ENCODE results near the gene ANKRD33.

ANKRD33 gene

DNA sequence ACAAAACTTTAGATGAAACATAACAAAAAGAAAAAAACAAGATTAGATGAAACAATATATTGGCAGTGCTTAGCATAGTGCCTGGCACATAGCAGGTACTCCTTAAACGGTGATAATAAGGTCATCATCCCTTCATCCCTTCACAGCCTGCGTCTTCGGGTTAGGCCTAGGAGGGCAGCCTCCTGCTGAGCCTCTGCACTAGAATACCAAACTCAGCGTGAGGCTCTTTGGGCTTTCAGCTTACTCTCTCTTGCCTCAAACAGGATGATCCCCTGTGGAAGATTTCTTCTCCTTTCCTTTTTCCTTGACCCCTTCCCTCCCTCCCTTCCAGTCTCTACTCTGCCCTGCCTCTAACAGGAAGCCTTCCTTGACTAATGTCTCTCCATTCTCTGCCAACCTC, 25.0 kb upstream of the ANKRD33 start:
- no peak for DNase-seq

- no peak for DNase-seq
Measured at GRCh38 chr12:51863363-51863932, 24.5 kb upstream of the ANKRD33 start.

GRCh38 chr12:51863933-51864832, 23.7 kb upstream of the ANKRD33 start:
- DNase-seq, result no peak

DNA sequence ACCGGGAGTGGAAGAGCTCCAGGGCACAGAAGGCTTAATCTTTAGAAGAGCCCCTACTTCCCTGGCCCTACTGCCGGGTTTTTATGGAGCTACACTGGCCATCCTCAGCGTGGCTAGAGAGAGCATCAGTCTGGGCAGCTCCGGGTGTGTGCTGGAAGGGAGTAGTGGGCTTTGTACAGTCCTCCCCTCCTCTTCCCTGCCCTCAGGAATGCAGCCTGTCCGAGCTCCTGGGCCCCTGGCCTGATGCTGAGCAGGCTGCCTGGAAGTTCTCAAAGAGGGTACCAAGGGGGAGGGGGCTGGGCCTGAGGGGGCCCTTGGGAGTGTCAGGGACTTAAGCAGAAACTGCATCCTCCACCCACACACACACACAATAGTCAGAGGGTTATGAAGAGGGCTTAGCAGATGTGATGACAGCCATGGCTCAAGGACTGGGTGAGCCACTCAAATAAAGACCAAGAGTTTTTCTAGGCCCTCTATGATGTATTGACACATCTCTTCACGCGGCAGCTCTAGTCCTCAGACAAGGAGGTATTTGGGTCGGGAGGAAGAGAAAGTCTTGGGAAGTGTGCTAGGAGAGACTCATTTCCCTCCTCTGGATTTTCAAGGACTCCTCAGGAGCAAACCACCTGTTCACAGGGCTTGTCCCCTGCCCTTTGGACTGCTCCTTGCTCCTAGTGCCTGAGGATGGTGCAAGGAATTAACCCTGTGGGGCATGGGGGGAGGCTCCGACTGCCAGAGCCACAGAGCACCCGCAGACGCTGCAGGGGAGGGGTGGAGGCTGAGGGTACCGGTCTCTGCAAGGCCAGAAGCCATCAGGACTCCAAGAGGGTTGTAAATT, 22.9 kb upstream of the ANKRD33 start:
- no peak for DNase-seq

DNA sequence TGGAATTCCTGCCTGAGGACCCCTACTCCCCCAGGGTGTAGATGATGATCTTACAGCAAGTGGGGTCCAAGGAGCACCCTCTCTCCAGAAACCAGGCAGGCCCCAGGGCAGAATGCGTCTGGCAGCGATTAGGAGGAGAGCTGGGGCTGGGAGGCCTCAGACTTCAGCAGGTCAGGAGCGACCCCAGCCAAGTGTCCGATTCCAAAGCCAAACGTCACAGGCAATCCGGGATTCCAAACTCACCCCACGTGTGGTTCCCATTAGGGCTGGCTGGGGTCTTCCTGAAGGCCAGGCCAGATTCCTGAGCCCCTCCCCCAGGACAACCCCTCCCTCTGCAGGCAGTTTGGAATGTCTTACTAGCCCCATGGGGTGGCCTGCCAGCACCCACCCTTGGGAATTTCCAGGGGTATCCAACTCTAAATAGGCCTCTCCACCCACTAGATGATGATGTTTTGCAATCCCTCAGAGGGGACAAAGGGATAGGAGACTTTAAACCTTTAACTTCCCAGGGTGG, 22.1 kb upstream of the ANKRD33 start:
- no peak for DNase-seq

- no peak for DNase-seq
Measured at GRCh38 chr12:51866324-51866723, 21.6 kb upstream of the ANKRD33 start.

DNA sequence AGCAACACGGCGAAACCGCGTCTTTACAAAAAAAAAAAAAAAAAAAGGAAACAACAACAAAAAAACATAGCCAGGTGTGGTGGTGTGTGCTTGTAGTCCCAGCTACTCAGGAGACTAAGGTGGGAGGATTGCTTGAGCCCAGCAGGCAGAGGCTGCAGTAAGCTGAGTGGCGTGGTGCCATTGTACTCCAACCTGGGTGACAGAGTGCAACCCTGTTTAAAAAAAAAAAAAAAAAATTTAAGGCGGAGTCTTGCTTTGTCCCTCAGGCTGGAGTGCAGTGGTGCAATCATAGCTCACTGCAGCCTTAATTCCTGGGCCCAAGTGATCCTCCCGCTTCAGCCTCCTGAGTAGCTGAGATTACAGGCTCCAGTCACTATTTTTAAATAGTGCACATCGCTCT, 21.1 kb upstream of the ANKRD33 start:
- DNase-seq, result no peak

DNA sequence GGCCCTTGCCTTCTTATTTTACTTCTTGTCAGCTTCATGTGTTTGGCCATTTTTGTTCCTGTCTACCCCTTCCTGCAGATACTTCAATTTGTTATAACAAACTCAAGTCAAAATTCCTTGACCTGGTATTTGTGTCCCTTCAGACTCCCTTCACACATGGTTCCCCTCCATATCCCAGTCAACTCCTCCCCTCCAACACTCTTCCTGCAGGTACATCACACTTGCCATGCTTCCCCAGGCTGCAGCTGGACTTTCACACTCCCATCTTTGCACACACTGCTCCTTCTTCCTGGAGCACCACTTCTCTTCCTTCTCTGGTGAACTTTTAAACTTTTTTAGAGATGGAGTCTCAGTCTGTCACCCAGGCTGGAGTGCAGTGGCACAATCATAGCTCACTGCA, 20.5 kb upstream of the ANKRD33 start:
- DNase-seq, result no peak

DNA sequence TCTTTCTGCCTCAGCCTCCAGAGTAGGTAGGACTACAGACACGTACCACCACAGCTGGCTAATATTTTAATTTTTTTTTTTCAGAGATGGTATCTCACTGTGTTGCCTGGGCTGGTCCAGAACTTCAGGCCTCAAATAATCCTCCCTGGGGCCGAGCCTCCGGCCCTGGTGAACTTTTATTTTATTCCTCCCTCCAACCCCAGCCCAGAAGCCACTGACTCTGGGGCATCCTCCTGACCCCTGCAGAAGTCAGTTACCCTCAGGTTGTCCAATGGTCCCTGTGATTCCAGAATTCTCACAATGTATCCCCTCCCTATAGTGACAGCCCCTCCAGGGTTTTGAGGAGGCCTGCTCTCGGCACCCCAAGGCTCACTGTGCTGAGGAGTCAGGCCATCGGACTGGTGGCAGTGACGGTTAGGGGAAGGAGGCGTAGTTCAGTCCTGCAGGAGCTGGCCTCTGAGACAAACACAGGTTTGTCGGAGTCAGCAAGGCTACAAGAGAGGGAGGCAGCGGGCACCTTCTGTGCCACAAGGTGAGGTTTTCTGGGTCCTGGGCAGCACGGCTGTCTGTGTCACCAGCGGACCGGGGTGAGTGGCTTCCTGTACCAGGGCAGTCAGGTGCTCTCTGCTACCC, 20.0 kb upstream of the ANKRD33 start:
- DNase-seq, result no peak

DNA sequence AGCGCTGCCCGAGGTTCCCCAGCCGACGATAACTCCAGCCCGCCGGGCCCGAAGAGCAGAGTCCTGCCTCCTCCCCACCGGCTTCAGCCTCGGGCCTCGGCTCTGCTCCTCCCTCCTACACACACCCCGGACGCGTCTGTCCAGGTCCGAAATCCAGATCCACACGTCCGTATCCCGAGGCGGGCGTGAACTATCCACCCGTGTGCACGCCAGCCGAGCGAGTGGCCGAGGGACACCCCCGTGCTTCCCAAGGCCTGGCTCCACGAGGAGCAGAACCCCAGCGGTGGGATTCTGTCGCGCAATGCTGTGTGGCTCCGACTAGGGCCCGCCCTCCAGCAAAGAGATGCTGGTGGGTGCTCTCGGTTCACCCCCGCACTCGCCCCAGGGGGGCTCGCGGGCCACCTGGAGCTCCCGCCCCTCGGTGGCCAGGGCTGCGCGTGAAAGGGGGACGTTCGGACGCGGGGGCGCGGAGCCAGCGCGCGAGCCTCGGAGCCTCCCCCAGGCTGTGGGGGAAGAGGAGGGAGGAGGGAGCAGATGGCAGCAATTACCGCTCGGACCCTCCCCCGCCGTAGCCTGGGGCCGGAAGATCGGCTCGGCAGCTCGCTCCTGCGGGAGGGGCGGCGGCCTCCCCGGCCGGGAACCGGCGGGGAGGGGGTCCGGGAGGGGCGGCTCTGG, 18.9 kb upstream of the ANKRD33 start:
- DNase-seq, result no peak

GRCh38 chr12:51869496-51869865, 18.4 kb upstream of the ANKRD33 start:
- DNase-seq, result no peak

DNA sequence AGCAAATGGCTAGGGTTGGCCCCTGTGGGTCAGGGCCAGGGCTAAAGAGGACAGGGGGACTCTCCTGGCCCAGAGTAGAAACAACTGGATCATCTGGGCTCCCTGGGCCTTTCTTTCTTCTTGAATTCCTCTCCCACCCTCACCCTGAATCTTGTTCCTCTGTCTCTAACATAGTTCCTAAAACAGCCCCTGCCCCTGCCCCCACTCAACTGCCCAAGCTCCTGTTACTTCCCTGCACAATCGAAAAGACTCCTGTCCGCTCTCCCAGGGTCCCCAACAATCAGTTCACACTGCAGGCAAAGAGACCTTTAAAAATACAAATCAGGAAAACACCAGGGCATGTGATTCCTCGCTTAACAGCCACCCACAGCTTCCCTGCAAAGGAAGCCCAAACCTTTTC, 18.0 kb upstream of the ANKRD33 start:
- DNase-seq, result no peak

DNA sequence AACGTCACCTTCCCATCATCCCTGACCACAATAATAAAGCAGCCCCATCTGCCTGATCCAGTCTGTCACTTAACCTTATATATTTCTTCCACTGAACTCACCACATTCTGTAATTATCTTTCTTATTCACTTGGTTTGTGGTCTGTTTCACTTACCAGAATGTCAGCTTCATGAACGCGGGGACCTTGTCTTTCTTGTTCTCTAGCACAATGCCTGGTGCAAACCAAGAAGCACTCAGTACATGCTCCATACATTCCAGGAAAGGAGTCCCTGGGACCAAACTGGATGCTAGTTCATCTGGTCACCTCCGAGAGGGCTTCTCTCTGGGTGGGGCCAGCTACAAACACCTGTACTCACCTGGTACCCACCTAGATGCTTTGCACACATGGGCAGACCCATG, 17.4 kb upstream of the ANKRD33 start:
- DNase-seq, result no peak

GRCh38 chr12:51871126-51871525, 16.8 kb upstream of the ANKRD33 start:
- no peak for DNase-seq

DNA sequence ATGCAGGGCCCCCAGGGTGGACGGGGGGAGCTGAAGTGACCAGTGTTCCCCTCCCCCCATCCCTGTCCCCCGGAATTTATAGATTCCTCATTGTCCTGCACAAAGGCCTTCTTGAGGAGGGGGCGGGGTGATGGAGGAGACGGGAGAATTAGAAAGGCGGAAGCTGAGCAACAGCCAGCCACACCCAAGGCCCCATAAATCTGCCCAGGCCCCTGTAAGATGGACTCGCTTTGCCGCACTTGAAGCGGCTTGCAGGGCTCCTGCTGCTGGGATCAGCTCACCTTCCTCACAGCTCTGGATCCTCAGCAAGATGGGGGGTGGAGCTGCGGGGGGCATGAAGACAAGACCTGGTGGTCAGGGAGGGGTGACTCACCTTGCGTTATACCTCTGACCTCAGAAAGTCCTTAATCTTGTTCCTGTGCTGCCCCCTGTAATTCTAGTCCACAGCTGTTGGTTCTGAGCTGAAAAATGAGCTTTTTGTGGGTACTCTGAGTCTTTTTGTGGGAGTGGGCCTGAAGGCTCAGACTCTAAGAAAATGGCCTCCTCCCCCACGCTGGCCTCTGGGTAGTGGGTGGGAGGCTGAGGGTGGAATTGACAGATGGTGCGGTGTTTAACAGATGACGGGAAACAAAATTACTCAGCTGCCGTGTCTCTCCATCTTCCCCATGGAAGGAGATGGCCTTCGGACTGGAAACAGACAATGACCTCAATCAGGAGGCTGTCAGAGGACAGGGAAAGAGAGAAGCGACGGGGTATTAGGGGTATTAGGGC, 15.8 kb upstream of the ANKRD33 start:
- DNase-seq, result no peak

DNA sequence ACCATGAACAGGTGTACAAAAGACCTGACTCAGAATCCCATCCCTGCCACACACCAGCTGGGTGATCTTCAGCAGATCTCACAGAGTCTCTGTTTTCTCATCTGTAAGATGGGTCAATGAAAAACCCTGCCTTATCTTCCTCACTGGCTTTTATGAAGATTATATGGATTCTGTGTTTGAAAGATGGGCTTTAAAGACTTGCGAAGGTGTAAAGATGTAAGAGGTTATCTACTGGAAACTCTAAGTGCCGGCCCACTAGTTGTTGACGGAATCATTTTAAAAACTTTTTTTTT, 15.3 kb upstream of the ANKRD33 start:
- DNase-seq, result no peak

DNA sequence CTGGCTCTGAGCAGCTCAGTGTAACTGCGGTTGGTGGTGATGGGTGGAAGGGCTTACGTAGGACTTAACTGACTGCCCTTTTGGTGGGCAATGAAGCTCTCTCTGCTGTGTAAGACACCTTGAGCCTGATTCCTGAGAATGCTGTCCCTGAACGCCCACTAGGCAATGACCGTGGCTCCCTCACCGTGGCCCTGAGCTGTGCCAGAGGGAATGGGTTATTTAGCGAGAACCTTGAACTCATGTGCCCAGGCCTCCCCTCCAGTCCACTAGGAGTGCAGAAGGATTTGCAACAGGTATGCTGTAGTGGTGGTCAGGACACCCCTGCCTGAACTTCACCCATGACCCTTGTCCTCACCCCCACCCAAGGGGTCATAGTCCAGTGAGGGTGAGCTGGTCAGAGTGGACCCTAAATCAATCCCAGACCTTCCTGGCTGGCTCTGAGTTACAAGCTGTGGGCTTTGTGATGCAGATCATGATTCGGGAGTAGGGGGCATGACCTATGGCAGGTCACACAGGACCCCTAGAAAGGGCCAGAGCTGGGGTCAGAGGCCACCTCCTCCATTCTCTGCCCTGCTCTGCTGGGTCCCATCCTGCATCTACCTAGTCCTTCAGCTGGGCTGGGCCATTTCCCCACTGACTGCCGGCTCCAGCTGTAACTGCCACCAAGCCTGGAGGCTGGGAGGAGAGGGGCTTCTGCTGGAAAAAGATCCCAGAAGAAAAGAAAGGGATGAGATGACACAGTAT, 14.5 kb upstream of the ANKRD33 start:
- no peak for DNase-seq

- DNase-seq, result no peak
Measured at GRCh38 chr12:51874000-51874399, 13.9 kb upstream of the ANKRD33 start.

DNA sequence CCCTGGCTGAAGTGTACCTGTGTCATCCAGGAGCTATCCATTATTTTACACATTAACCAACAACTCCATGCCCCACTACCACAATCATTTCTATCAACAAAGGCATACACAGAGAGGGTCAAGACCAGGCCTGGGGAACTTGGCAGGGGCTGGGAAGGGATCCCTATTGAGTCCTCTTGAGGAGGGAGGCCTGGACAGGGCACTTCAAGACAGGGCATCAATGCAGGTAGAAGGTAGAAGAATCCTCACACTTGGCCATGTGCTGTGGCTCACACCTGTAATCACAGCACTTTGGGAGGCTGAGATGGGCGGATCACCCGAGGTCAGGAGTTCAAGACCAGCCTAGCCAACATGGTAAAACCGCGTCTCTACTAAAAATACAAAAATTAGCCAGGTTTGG, 13.4 kb upstream of the ANKRD33 start:
- no peak for DNase-seq

GRCh38 chr12:51879102-51879501, 8.8 kb upstream of the ANKRD33 start:
- no peak for DNase-seq

DNA sequence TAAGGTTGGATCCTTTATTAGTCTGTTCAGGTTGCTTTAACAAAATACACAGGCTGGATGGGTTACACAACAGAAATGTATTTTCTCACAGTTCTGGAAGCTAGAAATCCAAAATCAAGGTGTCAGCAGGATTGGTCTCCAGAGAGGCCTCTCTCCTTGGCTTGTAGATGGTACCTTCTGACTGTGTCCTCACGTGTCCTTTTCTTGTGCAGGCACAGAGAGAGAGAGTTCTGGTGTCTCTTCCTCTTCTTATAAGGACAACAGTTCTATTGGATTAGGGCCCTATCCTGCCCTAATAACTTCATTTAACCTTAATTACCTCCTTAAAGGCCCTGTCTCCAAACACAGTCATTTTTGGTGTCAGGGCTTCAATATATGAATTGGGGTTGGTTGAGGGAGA, 4.6 kb upstream of the ANKRD33 start:
- DNase-seq, result no peak

All from T1000 (cell line).